Fibroblast of skin of right biceps (primary cell): ENCODE measurements around the gene MOGAT1.
A peak's percentile ranks its signal among the peaks of the same experiment; 100 is the strongest.
"Not testable (repeated sequence)": the region's sequence is repeated elsewhere in the genome, so short reads cannot be mapped to it uniquely, and the experiment has no call there.

Experiments used
- DNase-seq: peaks from one replicate; pipeline ENCODE4 v3.0.0-alpha.2; 2013

Gene MOGAT1

DNA sequence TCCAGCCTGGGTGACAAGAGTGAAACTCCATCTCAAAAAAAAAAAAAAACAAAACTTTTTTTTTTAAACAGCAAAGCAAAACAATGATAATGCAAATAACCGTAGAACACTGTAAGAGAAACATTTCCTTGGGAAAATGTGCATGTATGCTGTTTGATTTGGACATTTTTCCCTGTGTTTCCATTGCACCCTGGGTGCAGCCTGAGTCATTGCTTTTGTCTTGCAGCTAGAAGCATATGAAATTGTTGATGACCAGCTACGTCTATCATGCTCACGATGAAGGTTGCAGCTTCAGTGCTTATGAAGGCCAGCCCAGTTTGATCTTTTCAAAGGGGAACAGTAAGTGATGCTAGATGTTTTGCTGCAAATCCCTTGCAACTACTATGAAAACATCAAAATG lies 41.5 kb downstream of the MOGAT1 start:
- no peak for DNase-seq

DNA sequence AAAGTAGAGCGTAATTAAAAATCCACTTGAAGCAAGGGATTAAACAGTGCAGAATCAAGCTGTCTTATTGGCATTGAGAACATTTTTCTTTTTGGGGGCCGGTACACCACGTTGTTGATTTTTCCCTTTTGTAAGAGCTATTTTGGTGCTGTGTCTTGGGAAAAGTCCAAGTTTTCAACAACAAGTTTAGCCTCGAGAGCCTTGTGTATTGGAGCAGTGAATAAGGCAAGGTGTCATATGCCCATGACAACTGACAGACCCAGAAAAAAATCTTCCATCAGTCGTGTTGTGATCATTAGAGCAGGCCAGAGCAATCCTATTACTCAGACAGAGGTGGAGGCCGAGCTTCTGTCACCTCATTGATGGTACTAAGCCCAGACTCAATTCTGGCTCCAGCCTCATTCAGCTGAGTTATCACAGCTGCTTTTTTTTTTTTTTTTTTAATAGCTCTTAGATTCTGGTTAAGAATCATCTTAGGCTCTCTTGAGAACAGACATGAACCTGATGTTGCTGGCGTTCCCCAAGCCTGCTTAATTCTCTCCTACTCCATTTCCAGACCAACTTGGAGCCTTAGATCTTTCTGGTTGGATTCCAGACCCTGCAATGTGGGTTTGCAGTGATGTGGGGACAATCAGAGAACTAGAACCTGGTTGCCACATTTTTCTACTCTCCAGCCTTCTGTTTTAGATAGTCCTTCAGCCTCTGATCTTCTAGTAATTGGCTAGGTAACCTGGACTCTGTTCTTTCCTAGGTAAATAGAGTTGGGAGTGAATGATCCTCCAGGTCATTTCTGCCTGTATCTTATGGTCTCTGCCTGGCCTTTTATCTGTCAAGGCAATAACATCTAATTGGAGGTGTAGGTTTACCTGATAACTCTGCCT lies 43.1 kb downstream of the MOGAT1 start:
- DNase-seq = no peak

DNA sequence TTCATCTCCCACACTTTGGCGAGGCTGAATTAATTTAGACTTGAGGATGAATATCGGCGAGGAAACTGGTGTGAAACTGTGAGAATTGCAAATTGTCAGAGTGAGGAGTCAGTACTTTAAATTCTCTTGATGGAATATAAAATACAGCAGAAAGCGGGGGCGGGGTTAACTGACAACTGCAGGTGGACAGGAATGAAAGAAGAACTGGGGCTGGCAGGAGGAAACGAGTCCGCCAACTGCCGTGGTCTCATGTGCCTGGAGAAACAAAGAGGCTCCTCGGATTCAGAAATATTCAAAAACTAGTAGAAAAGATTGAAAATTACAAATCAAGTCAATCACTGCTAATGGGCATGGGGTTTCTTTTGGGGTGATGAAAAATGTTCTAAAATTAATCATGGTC lies 44.3 kb downstream of the MOGAT1 start:
- DNase-seq = no peak

DNA sequence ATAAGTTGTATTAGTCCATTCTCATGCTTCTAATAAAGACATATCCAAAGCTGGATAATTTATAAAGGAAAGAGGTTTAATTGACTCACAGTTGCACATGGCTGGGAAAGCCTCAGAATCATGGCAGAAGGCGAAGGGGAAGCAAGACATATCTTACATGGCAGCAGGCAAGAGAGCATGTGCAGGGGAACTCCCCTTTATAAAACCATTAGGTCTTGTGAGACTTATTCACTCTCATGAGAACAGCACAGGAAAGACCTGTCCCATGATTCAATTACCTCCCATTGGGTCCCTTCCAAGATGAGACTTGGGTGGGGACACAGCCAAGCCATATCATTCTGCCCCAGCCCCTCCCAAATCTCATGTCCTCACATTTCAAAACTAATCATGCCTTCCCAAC lies 48.3 kb downstream of the MOGAT1 start:
- not testable (repeated sequence) for DNase-seq

DNA sequence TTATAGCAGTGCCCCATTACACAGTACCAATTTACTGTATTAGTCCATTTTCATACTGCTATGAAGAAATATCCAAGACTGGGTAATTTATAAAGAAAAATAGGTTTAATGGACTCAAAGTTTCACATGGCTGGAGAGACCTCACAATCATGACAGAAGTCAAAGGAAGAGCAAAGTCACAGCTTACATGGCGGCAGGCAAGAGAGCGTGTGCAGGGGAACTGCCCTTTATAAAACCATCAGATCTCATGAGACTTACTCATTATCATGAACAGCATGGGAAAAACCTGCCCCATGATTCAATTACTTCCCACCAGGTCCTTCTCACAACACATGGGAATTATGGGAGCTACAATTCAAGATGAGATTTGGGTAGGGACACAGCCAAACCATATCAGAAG lies 50.1 kb downstream of the MOGAT1 start:
- DNase-seq = not testable (repeated sequence)

DNA sequence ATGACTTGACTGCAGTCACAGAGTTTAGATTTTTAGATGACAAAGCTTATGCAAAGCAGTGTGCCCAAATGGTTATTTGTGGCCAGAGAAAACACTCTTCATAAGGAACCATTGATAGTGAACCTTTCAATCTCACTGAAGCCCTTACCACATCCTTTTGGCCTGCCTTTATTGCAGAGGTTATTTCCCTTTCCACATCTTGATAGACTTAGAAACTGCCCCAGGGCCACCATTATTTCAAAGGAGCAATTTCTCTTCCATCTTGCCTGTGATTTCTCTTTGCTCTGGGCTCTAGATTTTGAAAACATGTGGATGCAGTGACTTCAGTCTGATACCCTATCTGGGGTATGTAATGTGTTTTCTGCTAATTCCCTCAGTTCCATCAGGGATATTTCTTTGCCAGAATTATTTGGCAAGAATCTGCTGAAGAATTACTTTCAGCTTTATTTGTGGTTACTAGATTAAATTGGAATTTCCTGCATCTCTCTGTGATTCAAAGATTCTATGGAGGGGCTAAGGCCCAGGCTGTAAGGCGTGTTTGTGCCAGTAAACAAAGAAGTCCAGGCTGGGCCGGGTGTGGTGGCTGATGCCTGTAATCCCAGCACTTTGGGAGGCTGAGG lies 51.0 kb downstream of the MOGAT1 start:
- peak; percentile 86 for DNase-seq

DNA sequence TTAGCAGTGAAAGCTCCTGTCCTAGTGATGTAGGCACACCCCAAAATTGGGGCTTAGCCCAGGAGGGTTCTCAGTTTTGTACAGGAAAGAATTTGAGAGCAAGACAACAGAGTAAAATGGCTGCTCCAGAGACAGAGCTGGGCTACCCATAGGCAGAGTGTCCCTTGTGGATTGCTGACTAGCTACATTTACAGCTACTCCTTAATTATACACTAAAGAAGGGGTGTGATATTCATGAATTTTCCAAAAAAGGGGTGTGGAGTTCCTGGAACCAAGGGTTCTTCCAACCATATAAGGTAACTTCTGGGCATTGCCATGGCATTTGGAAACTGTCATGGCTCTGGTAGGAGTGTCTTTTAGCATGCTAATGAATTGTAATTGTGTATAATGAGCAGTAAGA lies 52.8 kb downstream of the MOGAT1 start:
- DNase-seq = no peak

DNA sequence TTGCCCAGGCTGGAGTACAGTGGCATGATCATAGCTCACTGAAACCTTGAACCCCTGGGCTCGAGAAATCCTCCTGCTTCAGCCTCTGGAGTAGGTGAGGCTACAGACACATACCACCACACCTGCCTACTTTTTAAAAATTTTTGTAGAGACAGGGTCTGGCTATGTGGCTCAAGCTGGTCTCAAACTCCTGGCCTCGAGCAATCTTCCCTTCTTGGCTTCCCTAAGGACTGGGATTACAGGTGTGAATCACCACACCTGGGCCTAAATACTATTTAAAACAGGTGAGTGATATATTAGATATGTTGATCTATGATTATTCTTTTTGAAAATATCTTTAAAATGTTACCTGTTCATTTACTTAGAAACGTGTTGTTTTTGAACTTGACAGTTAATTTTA lies 57.2 kb downstream of the MOGAT1 start:
- DNase-seq = no peak

DNA sequence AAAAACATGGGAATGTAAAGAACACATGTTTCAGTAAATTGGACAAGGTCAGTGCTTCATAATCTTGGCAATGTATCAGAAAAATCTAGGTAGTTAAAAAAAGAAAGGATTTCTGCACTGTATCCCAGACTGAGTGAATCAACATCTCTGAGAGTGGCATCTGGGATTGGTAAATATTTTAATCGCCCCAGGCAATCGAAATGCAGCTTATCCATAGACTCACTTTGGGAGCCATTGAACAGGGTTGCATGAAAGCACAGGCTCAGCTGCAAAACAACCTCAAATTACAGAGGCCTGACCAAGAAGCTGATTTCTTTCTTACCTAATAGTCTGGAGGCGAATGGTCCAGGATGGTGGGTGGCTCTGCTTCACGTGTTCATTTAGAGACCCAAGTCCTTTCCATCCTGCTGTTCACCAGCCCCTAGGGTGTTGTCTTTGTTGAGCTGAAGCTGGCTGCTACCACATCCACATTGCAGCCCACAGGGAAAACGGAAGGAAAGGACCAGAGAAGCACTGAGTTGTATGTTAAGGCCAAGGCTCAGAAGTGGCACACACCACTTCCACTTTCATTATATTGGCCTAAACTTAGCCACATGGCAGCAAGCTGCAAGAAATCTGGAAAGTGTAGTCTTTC lies 59.0 kb downstream of the MOGAT1 start:
- DNase-seq = no peak

DNA sequence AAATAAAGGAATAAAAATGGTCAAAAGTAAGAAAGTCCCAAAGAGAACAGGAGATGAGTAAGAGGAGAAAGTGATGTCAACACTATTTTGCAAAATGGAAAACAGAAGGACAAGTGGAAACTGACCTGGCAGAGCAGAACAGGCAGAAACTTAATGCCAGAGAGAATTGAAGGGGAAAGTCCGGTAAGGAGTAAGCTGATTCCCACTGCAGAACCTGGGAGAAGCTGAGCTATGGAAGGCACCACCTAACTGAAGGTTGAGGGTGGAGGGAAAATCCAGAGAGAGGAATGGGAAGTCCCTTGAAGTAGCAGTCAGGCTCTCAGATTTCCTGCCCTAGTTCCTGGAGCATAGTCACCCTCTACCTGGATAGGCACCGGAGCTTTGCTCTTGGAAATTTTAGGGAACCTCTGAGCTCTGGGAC lies 59.8 kb downstream of the MOGAT1 start:
- DNase-seq = no peak

DNA sequence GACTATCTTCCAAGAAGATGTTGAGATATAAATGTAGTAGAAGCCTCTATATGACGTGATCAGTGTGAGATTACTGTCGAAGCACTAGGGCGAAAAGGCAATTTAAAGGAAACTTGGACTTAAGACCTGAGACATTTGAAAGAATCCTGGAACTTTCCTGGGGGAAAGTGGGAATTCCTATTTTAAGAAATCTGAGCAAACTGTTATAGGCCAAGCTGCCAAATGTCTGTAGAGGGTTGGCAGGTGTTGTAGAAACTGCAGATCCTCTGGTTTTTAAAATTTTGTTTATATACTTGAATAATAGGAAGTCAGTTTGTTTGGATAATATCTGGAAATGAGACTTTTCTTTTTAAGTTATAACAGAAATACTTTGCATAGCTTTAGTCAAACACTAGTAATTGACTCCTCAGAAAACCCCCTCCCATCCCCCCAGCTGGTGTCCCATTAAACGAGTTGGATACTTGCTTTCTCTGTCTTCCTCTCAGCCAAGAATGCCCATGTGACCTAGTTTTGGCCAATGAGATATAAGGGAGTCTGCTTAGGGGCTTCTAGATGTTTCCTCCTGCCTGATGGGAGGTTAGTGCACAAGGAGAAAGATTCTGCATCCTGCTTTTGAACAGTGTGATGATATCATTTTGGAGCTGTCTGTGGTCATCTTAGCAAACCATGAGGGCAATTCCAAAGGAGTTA lies 61.2 kb downstream of the MOGAT1 start:
- no peak for DNase-seq

DNA sequence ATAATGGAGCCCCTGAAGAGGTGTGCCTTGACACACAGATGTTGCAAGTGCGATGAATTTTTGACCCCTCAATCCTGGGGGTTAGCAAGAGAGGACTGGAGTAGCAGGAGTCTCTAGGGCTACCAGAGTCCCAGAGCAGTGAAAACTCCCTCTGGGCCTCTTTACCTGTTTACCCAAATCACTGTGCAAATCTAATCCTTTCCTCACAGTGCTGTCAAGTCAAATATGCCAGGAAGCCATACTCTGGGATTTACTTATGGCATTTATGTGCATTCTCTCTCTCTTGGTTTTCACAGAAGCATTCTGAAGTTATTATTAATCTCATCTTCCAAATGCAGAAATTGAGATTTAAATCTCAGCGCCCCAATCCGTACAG lies 62.0 kb downstream of the MOGAT1 start:
- no peak for DNase-seq

DNA sequence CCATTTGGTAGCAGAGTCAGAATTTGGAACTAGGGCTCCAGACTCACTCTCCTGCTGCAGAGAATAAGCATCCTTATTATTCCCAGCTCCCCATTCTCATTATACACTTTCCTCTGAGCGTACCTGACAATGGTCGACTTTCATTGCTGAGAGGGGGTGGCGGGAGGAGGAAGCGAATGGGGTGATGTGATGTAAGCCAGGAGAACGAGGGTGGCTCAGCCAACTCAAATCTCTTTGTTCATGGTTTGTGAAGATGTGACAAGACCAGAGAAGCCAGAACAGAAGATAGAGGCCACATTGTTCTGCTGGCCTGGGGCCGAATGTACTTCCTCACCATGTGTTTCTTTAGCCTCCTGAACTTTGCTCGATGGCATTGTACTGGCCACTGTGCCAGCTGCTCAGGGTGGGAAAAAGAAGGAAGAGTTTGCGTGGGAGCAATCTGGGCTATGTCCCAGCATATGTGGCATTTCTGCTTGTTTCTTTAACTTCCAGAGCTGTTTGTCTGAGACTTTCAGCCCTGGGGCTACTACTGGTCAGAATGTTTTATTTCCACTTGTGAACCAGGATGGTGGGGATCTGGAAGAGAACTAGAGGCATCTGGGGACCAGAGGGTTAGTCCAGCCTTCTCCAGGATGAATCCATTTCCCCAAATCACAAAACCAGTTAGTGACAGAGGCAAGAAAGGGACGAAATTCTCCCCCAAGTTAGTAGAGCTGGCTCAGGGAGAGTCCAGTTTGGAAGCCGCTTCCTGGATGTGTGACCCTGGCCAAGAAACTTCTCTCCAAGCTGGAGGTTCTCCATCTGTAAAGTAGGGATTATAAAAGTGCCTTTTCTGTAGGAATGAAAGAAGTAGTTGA lies 62.6 kb downstream of the MOGAT1 start:
- DNase-seq = no peak

DNA sequence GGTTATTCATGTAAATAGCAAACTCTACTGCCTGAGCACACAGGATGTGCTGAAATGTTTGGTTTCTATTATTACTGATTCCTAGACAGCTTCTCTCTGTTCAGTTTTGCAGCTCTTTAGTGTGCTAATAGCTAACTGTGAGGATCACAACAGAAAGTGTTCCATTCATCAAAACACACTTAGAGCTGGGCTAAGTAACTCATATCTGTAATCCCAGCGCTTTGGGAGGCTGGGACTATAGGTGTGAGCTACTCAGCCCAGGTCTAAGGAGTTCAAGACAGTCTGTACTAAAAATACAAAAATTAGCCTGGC lies 63.2 kb downstream of the MOGAT1 start:
- DNase-seq = no peak

DNA sequence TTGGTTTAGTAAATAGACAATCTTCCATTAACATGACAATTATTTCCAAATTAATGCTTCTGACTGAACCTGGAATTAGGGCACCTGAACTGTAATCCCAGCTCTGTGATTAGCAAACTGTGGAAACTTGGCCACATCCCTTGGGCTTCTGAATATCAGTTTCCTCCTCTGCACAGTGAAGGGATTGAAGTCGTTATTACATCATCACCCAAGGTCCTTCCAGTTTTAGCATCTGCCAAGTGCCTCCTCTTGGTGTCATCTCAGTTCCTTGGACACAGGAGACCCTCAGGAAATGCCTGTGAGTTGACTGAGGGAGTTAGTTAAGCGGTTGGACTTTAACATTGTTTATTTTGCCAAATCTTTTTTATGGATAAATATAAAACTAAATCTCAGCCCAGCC lies 64.8 kb downstream of the MOGAT1 start:
- DNase-seq = peak; percentile 71

DNA sequence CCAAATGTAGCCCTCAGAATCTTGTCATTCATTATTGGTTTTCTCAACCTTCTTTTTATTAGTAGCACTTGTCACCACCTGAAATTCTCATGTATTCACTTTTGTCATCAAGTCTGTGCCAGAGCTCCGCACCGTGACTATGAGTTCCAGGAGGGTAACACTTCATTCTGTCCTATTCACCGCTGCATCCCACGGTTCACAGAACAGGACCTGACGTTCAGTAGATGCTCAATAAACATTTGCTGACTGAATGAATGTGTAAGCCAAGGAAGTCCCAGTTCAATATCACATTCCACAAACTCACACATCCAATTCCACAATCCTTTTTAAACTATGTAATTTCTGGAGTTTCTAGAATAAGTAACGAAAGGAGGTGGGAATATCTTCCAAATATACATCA lies 65.5 kb downstream of the MOGAT1 start:
- DNase-seq = no peak

DNA sequence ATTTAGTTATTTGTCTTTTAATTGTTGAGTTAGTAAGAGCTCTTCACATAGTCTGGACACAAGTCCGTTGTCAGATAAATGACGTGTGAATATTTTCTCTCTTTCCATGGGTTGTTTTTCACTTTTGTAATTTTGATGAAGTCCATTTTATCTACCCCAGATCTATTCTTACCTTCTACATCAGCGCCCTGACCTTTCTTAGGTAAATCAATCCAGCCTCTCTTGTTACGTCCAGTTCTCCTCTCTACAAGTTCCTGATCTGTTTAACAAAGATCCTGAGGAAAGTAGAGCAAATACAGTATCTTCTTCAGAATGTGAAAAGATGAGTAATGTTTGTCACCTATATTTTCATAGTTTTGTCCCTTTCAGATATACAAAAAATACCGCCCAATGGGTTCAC lies 66.9 kb downstream of the MOGAT1 start:
- DNase-seq = no peak

DNA sequence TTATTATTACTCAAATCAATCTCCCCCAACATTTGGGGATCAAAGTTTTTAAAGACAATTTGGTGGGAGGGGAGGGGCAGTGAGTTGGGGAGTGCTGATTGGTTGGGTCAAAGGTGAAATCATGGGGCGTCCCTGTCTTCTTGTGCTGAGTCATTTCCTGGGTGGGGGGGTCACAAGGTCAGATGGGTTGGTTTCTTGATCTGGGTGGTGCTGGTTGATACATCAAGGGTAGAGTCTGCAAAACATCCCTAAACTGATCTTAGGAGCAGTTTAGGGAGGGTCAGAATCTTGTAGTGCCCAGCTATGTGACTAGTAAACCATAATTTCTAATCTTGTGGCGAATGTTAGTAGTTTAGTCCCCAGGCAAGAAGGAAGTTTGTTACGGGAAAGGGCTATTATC lies 67.4 kb downstream of the MOGAT1 start:
- DNase-seq = no peak

DNA sequence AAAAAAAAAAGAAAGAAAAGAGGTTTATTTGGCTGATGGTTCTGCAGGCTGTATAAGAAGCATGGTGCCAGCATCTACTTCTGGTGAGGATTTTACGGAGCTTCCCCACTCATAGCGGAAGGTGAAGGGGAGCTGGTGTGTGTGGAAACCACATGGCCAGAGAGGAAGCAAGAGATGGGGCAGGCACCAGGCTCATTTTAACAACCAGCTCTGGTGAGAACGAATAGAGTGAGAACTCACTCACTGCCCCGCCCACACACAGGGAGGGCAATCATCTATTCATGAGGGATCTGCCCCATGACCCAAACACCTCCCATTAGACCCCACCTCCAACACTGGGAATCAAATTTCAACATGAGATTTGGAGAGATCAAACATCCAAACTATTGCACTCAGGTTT lies 68.5 kb downstream of the MOGAT1 start:
- DNase-seq = no peak

DNA sequence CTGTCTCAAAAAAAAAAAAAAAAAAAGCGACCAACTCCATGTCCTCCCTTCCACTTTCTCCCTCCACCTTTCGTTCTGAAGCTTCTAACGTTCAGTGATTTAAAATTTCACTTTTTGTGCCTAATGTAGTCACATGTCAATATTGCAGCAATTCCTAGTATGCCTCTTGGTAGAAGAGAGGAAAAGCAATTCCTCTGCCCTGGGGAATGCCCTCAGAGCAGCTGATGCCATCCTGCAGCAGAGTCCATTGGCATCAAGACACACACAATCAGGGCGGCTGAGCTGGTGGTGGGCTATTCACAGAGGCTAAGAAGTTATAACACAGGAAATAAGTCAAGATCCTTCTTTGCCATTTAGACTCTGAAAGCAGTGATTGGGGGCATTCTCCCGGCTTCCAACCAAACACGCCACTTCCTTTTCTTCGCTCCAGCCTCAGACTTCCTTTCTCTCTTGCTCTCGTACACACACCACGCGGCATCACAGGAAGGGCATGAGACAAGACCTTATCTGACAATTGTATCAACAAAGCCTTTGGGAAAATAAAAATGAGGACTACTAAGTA lies 71.9 kb downstream of the MOGAT1 start:
- no peak for DNase-seq

DNA sequence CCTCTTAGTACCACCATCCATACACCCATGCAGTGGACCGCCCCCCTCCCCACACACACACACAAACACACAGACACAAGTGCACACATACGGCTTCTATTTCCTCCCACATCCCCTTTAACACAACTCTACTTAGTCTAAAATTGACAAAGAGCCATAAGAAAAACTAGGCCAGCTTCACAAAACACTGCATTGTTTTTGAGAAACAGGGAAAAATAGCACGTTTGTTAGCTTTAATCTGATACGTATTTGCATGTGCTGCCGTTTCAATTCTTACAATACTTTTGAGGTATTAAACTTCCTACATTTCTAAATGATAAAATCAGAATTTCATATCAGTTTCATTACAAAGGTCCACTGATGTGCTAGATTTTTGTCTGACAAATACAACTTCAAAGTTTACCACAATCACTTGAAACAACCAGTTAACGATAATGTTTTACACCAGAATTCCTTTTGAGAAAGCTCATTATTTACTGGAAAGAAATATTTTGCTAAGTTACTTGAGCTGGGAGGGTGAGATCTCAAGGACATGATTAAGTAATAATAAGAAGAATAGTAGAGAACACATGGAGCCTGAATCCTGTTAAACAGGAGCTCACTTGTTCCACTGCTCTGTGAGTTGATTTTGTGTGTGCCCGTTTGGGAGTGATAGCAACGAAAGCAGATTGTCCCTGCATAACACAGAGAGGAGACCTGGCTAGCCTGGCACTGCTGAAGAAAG lies 74.5 kb downstream of the MOGAT1 start:
- no peak for DNase-seq
